ENCODE data around the gene PXT1.

GRCh38 chr6:36487698-36488097, 45.0 kb upstream of the PXT1 start:
- TF ChIP-seq POLR2A (IDR thresholded peaks at IDR 0.05; ENCODE audit: low read depth, low read length), result no peak
- peak; percentile 52; the same call in 1 of the 2 replicates for TF ChIP-seq POLR2AphosphoS5 (IDR thresholded peaks at IDR 0.05; ENCODE audit: low read depth, low read length)

Measured in GM12892 (cell line).